HEK293 (cell line): Measurements from ENCODE around the gene SIRPB2.

Experiments
- CTCF ChIA-PET: fragments of 350-600 bp; formaldehyde crosslinking; extraction: SDS; loops from one replicate; lab custom pipeline; 2021; ENCODE audit warnings: antibody characterized with exemption; lab: Yijun Ruan, JAX
- POLR2A ChIA-PET: fragments of 300-600 bp; formaldehyde crosslinking; extraction: SDS; loops from one replicate; lab custom pipeline; 2020; ENCODE audit warnings: antibody characterized with exemption, inconsistent platforms; lab: Yijun Ruan, JAX
- H3K27ac ChIP-seq: fragments of 200-500 bp; sonication (Bioruptor generic); 2 replicates; pipeline ENCODE4 v1.5.1; 2014; ENCODE audit warnings: low read depth, low read length, control low read depth, inconsistent platforms; ENCODE audit errors: extremely low read depth
- H3K36me3 ChIP-seq, 2 experiments: fragments of 200-500 bp in 1 of 2; sonication (Bioruptor generic) in 1 of 2; 1 replicate in 1 of 2; 2 replicates in 1 of 2; pipeline ENCODE4 v1.5.1; 2014 to 2017; ENCODE audit warnings: inconsistent platforms in 2 of 2, low read length in 2 of 2; ENCODE audit not compliant: control insufficient read depth in 2 of 2, insufficient read depth in 1 of 2
- H3K4me1 ChIP-seq: fragments of 200-500 bp; sonication (Bioruptor generic); 2 replicates; pipeline ENCODE4 v1.5.1; 2014; ENCODE audit warnings: mild to moderate bottlenecking, low read length, inconsistent platforms; ENCODE audit not compliant: control insufficient read depth, insufficient read depth
- H3K4me3 ChIP-seq: 2 replicates; pipeline ENCODE4 v1.5.1; 2011; ENCODE audit warnings: low read depth, mild to moderate bottlenecking, control low read depth, low read length, moderate library complexity
- H3K9me3 ChIP-seq: fragments of 200-500 bp; sonication (Bioruptor generic); 2 replicates; pipeline ENCODE4 v1.5.1; 2014; ENCODE audit warnings: low read depth, low read length, inconsistent platforms; ENCODE audit not compliant: control insufficient read depth, insufficient read depth
- YY1 ChIP-seq: fragments of 450-650 bp; formaldehyde crosslinking; IDR thresholded peaks from 2 replicates; pipeline ENCODE4 v1.5.1; 2018; ENCODE audit warnings: missing biosample characterization, missing genetic modification characterization
- ZNF211 ChIP-seq: fragments of 450-650 bp; formaldehyde crosslinking; IDR thresholded peaks from 2 replicates; pipeline ENCODE4 v1.5.1; 2016; ENCODE audit warnings: low read depth, missing biosample characterization, missing genetic modification characterization
- ZNF623 ChIP-seq: fragments of 450-650 bp; formaldehyde crosslinking; IDR thresholded peaks from 2 replicates; pipeline ENCODE4 v1.5.1; 2016; ENCODE audit warnings: missing biosample characterization, missing genetic modification characterization
- ZNF76 ChIP-seq: fragments of 450-650 bp; formaldehyde crosslinking; IDR thresholded peaks from 2 replicates; pipeline ENCODE4; 2016; ENCODE audit warnings: low read depth, missing biosample characterization, missing genetic modification characterization, borderline replicate concordance
- ZNF777 ChIP-seq: fragments of 450-650 bp; formaldehyde crosslinking; IDR thresholded peaks from 2 replicates; pipeline ENCODE4 v1.5.1; 2017; ENCODE audit warnings: missing biosample characterization, missing genetic modification characterization, borderline replicate concordance
- TF ChIP-seq, protein P1 (sequence below): fragments of 450-650 bp; formaldehyde crosslinking; IDR thresholded peaks from 2 replicates; pipeline ENCODE4 v1.5.1; 2017; ENCODE audit warnings: missing biosample characterization, missing genetic modification characterization
- TF ChIP-seq, protein P2 (sequence below): fragments of 450-650 bp; formaldehyde crosslinking; IDR thresholded peaks from 2 replicates; pipeline ENCODE4 v1.5.1; 2016; ENCODE audit warnings: missing biosample characterization, missing genetic modification characterization
- TF ChIP-seq, protein P3 (sequence below): fragments of 450-650 bp; formaldehyde crosslinking; IDR thresholded peaks from 2 replicates; pipeline ENCODE4 v1.5.1; 2016; ENCODE audit warnings: missing biosample characterization, missing genetic modification characterization, borderline replicate concordance
- TF ChIP-seq, protein P4 (sequence below): fragments of 450-650 bp; formaldehyde crosslinking; IDR thresholded peaks from 2 replicates; pipeline ENCODE4 v1.5.1; 2016; ENCODE audit warnings: missing biosample characterization, missing genetic modification characterization
- TF ChIP-seq, protein P5 (sequence below): fragments of 450-650 bp; formaldehyde crosslinking; IDR thresholded peaks from 2 replicates; pipeline ENCODE4 v1.5.1; 2016; ENCODE audit warnings: missing biosample characterization, missing genetic modification characterization

Gene SIRPB2

DNA sequence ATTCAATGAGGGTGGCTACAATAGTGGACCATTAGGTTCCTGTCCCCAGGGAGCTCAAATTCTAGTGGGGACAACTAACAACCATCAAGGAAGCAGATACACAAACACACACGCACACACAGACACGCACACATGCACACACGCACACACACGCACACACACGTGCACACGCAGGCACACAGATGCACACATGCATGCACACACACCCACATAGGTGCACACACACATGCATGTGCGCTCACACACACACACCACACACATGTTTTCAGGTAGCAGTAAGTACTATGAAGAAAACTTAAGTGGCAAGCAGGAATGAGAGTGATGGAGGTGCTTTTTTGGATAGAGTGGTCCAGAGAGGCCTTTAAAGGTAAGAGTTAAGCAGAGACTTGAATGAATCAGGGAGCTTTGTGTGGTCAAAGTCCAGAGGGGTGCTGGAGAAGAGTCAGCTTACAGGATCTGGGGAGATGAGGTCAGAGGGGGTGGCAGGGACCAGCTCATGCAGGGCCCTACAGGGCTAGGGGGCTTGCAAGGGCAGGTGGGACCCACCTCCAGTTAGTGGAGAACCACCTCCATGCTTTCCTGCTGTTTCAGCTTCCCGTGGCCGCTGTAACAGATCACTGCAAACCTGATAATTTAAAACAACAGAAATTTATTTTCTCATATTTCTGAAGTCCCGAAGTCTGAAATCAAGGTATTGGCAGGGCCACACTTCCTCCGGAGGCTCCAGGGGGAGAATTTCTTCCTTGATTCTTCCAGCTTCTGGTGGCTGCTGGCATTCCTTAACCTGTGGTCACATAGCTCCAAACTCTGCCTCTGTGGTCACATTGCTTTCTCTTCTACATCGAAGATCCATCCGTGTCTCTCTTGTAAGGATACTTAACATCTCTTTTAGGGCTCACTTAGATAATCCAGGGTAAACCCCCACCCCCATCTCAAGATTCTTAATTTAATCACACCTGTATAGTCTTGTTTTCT is 17.7 kb downstream of the SIRPB2 start:
- POLR2A ChIA-PET = no interaction called here
- Histone ChIP-seq H3K4me3 (no peak overlapping the region), H3K36me3 (no peaks in the 10 kb centered on the region), H3K27ac (no peak overlapping the region), H3K4me1 (peaks cover 5% of the 10 kb centered on the region), H3K9me3 (no peaks in the 10 kb centered on the region)
- TF ChIP-seq, protein P1, sequence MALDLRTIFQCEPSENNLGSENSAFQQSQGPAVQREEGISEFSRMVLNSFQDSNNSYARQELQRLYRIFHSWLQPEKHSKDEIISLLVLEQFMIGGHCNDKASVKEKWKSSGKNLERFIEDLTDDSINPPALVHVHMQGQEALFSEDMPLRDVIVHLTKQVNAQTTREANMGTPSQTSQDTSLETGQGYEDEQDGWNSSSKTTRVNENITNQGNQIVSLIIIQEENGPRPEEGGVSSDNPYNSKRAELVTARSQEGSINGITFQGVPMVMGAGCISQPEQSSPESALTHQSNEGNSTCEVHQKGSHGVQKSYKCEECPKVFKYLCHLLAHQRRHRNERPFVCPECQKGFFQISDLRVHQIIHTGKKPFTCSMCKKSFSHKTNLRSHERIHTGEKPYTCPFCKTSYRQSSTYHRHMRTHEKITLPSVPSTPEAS (tag by site-specific recombination) = peak; percentile 90
- TF ChIP-seq ZNF777 (tag by site-specific recombination) = no peak
- CTCF ChIA-PET = interaction anchor here (0.6 to 4.3 kb wide), 3 partner anchors 30 to 517 kb away, joined by 3 to 28 read pairs (median 5); no protein-coding TSS in a partner anchor

DNA sequence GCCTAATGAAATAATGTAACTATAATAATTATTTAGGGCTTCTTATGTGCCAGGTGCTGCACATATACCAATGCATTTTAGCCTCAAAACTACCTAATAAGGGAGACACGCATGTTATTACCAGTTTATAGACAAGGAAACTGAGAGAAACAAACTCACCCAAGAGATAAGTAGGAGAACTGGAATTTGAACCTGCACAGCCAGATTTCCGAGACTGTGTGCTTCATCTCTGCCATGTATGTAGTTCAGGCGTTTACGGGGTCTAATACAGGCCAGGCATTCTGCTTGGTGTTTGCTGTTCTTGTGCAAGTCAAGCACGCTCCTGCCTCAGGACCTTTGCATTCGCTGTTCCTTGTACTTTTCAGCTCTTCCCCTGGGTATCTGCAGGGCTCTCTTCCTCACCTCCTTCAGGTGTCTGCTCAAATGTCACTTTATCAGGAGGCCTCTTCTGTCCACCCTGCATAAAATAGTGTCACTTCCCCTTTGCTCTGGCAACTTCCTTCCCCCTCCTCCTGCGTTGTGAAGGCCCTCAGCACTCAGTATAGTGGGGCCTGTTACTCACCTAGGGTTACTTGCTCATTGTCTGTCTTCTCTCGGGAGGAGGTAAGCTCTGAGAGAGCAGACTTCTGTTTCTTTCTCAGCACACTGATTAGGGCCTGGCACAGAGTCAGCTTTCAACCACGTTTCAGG is 18.5 kb downstream of the SIRPB2 start:
- TF ChIP-seq, protein P2, sequence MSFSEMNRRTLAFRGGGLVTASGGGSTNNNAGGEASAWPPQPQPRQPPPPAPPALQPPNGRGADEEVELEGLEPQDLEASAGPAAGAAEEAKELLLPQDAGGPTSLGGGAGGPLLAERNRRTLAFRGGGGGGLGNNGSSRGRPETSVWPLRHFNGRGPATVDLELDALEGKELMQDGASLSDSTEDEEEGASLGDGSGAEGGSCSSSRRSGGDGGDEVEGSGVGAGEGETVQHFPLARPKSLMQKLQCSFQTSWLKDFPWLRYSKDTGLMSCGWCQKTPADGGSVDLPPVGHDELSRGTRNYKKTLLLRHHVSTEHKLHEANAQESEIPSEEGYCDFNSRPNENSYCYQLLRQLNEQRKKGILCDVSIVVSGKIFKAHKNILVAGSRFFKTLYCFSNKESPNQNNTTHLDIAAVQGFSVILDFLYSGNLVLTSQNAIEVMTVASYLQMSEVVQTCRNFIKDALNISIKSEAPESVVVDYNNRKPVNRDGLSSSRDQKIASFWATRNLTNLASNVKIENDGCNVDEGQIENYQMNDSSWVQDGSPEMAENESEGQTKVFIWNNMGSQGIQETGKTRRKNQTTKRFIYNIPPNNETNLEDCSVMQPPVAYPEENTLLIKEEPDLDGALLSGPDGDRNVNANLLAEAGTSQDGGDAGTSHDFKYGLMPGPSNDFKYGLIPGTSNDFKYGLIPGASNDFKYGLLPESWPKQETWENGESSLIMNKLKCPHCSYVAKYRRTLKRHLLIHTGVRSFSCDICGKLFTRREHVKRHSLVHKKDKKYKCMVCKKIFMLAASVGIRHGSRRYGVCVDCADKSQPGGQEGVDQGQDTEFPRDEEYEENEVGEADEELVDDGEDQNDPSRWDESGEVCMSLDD (tag by site-specific recombination) = no peak
- TF ChIP-seq ZNF76 (tag by site-specific recombination) = no peak
- TF ChIP-seq, protein P3, sequence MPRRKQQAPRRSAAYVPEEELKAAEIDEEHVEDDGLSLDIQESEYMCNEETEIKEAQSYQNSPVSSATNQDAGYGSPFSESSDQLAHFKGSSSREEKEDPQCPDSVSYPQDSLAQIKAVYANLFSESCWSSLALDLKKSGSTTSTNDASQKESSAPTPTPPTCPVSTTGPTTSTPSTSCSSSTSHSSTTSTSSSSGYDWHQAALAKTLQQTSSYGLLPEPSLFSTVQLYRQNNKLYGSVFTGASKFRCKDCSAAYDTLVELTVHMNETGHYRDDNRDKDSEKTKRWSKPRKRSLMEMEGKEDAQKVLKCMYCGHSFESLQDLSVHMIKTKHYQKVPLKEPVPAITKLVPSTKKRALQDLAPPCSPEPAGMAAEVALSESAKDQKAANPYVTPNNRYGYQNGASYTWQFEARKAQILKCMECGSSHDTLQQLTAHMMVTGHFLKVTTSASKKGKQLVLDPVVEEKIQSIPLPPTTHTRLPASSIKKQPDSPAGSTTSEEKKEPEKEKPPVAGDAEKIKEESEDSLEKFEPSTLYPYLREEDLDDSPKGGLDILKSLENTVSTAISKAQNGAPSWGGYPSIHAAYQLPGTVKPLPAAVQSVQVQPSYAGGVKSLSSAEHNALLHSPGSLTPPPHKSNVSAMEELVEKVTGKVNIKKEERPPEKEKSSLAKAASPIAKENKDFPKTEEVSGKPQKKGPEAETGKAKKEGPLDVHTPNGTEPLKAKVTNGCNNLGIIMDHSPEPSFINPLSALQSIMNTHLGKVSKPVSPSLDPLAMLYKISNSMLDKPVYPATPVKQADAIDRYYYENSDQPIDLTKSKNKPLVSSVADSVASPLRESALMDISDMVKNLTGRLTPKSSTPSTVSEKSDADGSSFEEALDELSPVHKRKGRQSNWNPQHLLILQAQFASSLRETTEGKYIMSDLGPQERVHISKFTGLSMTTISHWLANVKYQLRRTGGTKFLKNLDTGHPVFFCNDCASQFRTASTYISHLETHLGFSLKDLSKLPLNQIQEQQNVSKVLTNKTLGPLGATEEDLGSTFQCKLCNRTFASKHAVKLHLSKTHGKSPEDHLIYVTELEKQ (tag by site-specific recombination) = no peak
- TF ChIP-seq, protein P4, sequence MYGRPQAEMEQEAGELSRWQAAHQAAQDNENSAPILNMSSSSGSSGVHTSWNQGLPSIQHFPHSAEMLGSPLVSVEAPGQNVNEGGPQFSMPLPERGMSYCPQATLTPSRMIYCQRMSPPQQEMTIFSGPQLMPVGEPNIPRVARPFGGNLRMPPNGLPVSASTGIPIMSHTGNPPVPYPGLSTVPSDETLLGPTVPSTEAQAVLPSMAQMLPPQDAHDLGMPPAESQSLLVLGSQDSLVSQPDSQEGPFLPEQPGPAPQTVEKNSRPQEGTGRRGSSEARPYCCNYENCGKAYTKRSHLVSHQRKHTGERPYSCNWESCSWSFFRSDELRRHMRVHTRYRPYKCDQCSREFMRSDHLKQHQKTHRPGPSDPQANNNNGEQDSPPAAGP (tag by site-specific recombination) = no peak
- no peak for TF ChIP-seq YY1 (tag by site-specific recombination)
- peak; percentile 73 for TF ChIP-seq ZNF623 (tag by site-specific recombination)
- no peak for TF ChIP-seq ZNF211 (tag by site-specific recombination)
- TF ChIP-seq, protein P5, sequence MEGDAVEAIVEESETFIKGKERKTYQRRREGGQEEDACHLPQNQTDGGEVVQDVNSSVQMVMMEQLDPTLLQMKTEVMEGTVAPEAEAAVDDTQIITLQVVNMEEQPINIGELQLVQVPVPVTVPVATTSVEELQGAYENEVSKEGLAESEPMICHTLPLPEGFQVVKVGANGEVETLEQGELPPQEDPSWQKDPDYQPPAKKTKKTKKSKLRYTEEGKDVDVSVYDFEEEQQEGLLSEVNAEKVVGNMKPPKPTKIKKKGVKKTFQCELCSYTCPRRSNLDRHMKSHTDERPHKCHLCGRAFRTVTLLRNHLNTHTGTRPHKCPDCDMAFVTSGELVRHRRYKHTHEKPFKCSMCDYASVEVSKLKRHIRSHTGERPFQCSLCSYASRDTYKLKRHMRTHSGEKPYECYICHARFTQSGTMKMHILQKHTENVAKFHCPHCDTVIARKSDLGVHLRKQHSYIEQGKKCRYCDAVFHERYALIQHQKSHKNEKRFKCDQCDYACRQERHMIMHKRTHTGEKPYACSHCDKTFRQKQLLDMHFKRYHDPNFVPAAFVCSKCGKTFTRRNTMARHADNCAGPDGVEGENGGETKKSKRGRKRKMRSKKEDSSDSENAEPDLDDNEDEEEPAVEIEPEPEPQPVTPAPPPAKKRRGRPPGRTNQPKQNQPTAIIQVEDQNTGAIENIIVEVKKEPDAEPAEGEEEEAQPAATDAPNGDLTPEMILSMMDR (tag by site-specific recombination) = no peak
- ChIA-PET CTCF (interaction anchor here (4.3 kb wide), 1 partner anchor 31 kb away, joined by 28 read pairs; no protein-coding TSS in a partner anchor), POLR2A (no interaction called here)
- Histone ChIP-seq H3K4me3 (no peak overlapping the region), H3K36me3 (no peaks in the 10 kb centered on the region), H3K27ac (no peak overlapping the region), H3K9me3 (no peaks in the 10 kb centered on the region), H3K4me1 (peaks cover 5% of the 10 kb centered on the region)
